ENCODE results near the gene SUCNR1. TPM values are rescaled to one million over a fixed set of nuclear protein-coding genes. Genes with fewer than 3 reads are reported as not detected.

The SUCNR1 gene
- total RNA-seq, 1 experiment from 2014 or later = not detected

DNA sequence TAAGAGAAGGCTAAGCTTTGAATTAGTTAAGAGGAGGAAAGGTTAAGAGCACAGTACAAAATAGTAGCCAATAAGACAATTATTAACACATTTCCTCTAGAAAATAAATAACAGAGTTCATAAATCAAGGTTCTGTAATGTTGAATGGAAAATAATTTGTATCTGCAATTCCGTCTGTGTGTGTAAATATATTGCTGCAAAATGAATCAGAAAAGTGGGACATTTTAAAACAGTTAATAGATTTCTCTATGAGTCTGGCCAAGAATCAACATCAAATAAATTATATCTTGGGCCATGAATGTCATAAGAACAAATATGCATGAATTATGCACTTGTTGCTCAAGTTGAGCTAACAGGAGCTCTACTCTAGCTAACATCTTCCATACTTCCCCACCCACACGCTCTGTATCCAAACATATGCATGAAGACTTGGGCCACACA, 14.2 kb upstream of the SUCNR1 start:
- WGBS (ENCODE audit: extremely low coverage, insufficient read length, low lambda C conversion rate) = no CpG with 5 or more reads among the region's 2 CpGs

More for the DNA sequence above, 14.2 kb upstream of the SUCNR1 start:
- Mint-ChIP-seq H3K36me3 (ENCODE audit: insufficient read depth in 1 of 3, low read depth in 3 of 3) (no peaks in the 10 kb centered on the region), H3K27me3 (ENCODE audit: low read depth) (no peaks in the 10 kb centered on the region), H3K9me3 (no peaks in the 10 kb centered on the region), H3K4me1 (peaks cover 4% of the 10 kb centered on the region in 2 experiments; a peak in 3 of 4 replicates), H3K27ac (no peak overlapping the region), H3K4me3 (no peak overlapping the region)
- Histone ChIP-seq H4K20me1 (ENCODE audit: control insufficient read depth, insufficient read depth, insufficient read length) (no peaks in the 10 kb centered on the region), H3K27me3 (ENCODE audit: insufficient read depth, low read length) (no peaks in the 10 kb centered on the region), H4K8ac (replicated peaks; ENCODE audit: insufficient read length, low read depth, low read length) (no peak overlapping the region), H2AFZ (ENCODE audit: low read length) (no peak overlapping the region), H2BK120ac (ENCODE audit: low read depth, low read length, poor library complexity, severe bottlenecking) (no peak overlapping the region), H2BK12ac (ENCODE audit: insufficient read length, low read depth, low read length) (no peak overlapping the region), H3K23me2 (ENCODE audit: insufficient read length, low read depth, low read length, poor library complexity, severe bottlenecking) (no peaks in the 10 kb centered on the region), H4K5ac (ENCODE audit: insufficient read length, low read depth, low read length) (no peak overlapping the region), H3T11ph (ENCODE audit: low read length) (no peak overlapping the region), H3K4me2 (ENCODE audit: insufficient read depth, insufficient read length, low read length) (no peak overlapping the region), H3K79me1 (ENCODE audit: insufficient read depth, low read depth, low read length, poor library complexity, severe bottlenecking) (no peaks in the 10 kb centered on the region), H3K79me2 (ENCODE audit: insufficient read depth, low read length) (no peaks in the 10 kb centered on the region), H3K14ac (ENCODE audit: insufficient read depth, low read length) (no peak overlapping the region), H3K23ac (ENCODE audit: insufficient read length, low read depth, low read length) (no peak overlapping the region), H3K56ac (ENCODE audit: insufficient read length, low read depth, low read length) (no peak overlapping the region), H3K9me3 (ENCODE audit: control insufficient read depth, low read depth, low read length) (no peaks in the 10 kb centered on the region), H2BK15ac (ENCODE audit: low read depth, low read length) (no peak overlapping the region), H3K18ac (ENCODE audit: insufficient read length, low read depth, low read length) (no peak overlapping the region), H2BK5ac (ENCODE audit: insufficient read length, low read length) (no peak overlapping the region), H2AK5ac (ENCODE audit: insufficient read length, low read length) (no peak overlapping the region), H3K27ac (ENCODE audit: insufficient read length, low read depth, low read length) (no peak overlapping the region), H4K91ac (ENCODE audit: insufficient read length, low read depth, low read length) (no peak overlapping the region), H3K4me1 (ENCODE audit: insufficient read depth, low read length) (no peaks in the 10 kb centered on the region), H3K4ac (ENCODE audit: low read depth, low read length) (no peak overlapping the region), H2BK20ac (ENCODE audit: low read depth, low read length, poor library complexity, severe bottlenecking) (no peak overlapping the region), H3K9ac (ENCODE audit: extremely low read depth, insufficient read length, low read length) (no peak overlapping the region)
- DNase-seq = no peak
- TF ChIP-seq CTCF (conservative IDR thresholded peaks at IDR 0.05) = no peak

All from H9 (cell line).